SK-N-SH (cell line): ENCODE data around the gene SLC38A2. TPM values are rescaled to one million over a fixed set of nuclear protein-coding genes. Genes with fewer than 3 reads are reported as not detected.

Experiments
- CTCF ChIA-PET: fragments of 300-600, 350-600 bp; formaldehyde crosslinking; extraction: SDS; loops from one replicate; lab custom pipeline; 2021; lab: Yijun Ruan, JAX
- POLR2A ChIA-PET: fragments of 350-600 bp; sonication (Branson Sonifier 250); formaldehyde crosslinking; extraction: SDS; loops from one replicate; lab custom pipeline; 2020; ENCODE audit warnings: antibody characterized with exemption, inconsistent platforms; lab: Yijun Ruan, JAX
- DNase-seq: peaks from one replicate; pipeline ENCODE4 v3.0.0; 2012
- H2AFZ ChIP-seq: fragments of 200-600 bp; sonication (generic); 2 replicates; pipeline ENCODE4 v1.8.1; 2016; ENCODE audit warnings: antibody characterized with exemption, mild to moderate bottlenecking, low read depth
- H3F3A ChIP-seq: fragments of 200-600 bp; sonication (generic); replicated peaks from 2 replicates; pipeline ENCODE3; 2016; ENCODE audit warnings: antibody characterized with exemption, mild to moderate bottlenecking; ENCODE audit not compliant: insufficient read depth
- H3K27ac ChIP-seq, 2 experiments: fragments of 200-500 bp in 1 of 2; fragments of 200-600 bp in 1 of 2; sonication (Bioruptor generic) in 1 of 2; sonication (generic), shearing (Covaris generic) in 1 of 2; 2 replicates each; pipeline versions ENCODE4 v1.5.1 to v1.6.1; 2014 to 2016; ENCODE audit warnings: low read depth in 2 of 2, inconsistent platforms in 1 of 2, low read length in 1 of 2, mild to moderate bottlenecking in 1 of 2, mixed read lengths in 1 of 2
- H3K27me3 ChIP-seq: fragments of 200-600 bp; sonication (generic), shearing (Covaris generic); 2 replicates; pipeline ENCODE4 v1.6.1; 2016; ENCODE audit warnings: mixed run types; ENCODE audit not compliant: insufficient read depth
- H3K36me3 ChIP-seq, 2 experiments: fragments of 200-500 bp in 1 of 2; fragments of 200-600 bp in 1 of 2; sonication (Bioruptor generic) in 1 of 2; sonication (generic) in 1 of 2; replicated peaks in 1 of 2; 2 replicates each; pipeline versions ENCODE3 to v1.5.1; 2014 to 2016; ENCODE audit warnings: low read length in 1 of 2, mild to moderate bottlenecking in 1 of 2; ENCODE audit not compliant: insufficient read depth in 2 of 2, control insufficient read depth in 1 of 2
- H3K4me1 ChIP-seq, 2 experiments: fragments of 200-500 bp in 1 of 2; fragments of 200-600 bp in 1 of 2; sonication (Bioruptor generic) in 1 of 2; sonication (generic), shearing (Covaris generic) in 1 of 2; 2 replicates each; pipeline versions ENCODE4 v1.5.1 to v1.6.1; 2014 to 2016; ENCODE audit warnings: low read depth in 1 of 2, low read length in 1 of 2, mixed run types in 1 of 2; ENCODE audit not compliant: insufficient read depth in 2 of 2, control insufficient read depth in 1 of 2
- H3K4me2 ChIP-seq: fragments of 200-600 bp; sonication (generic), shearing (Covaris generic); 2 replicates; pipeline ENCODE4 v1.6.1; 2017; ENCODE audit warnings: mixed run types
- H3K4me3 ChIP-seq, 2 experiments: fragments of 200-500 bp in 1 of 2; fragments of 200-600 bp in 1 of 2; sonication (Bioruptor generic) in 1 of 2; sonication (generic), shearing (Covaris generic) in 1 of 2; 2 replicates each; pipeline versions ENCODE4 v1.5.1 to v1.8.1; 2014 to 2016; ENCODE audit warnings: low read depth in 2 of 2, inconsistent platforms in 1 of 2, low read length in 1 of 2, mild to moderate bottlenecking in 1 of 2, mixed read lengths in 1 of 2, moderate library complexity in 1 of 2
- H3K79me2 ChIP-seq: fragments of 200-600 bp; sonication (generic); 2 replicates; pipeline ENCODE4 v1.8.1; 2017; ENCODE audit warnings: mild to moderate bottlenecking; ENCODE audit not compliant: insufficient read depth
- H3K9ac ChIP-seq: fragments of 200-600 bp; sonication (generic); 2 replicates; pipeline ENCODE4 v1.6.1; 2017; ENCODE audit warnings: mixed run types
- H3K9me2 ChIP-seq: fragments of 200-600 bp; sonication (generic); 2 replicates; pipeline ENCODE4 v1.6.1; 2017; ENCODE audit warnings: mixed run types
- H3K9me3 ChIP-seq: fragments of 200-600 bp; sonication (generic); 2 replicates; pipeline ENCODE4 v1.6.1; 2017; ENCODE audit warnings: mixed run types, mild to moderate bottlenecking, moderate library complexity
- H4K20me1 ChIP-seq: fragments of 200-600 bp; sonication (generic); 2 replicates; pipeline ENCODE4 v1.6.1; 2017; ENCODE audit warnings: mild to moderate bottlenecking, mixed run types; ENCODE audit not compliant: insufficient read depth
- ELF1 ChIP-seq: IDR thresholded peaks from 2 replicates; pipeline ENCODE4 v1.4.0; 2012
- EP300 ChIP-seq, 2 experiments: IDR thresholded peaks; 2 replicates each; pipeline versions ENCODE4 v1.4.0 to v1.6.1; 2012; ENCODE audit warnings: borderline replicate concordance in 1 of 2, low read depth in 1 of 2, low read length in 1 of 2
- FOSL2 ChIP-seq: IDR thresholded peaks from 2 replicates; pipeline ENCODE4 v1.4.0; 2012; ENCODE audit warnings: low read depth, mild to moderate bottlenecking, moderate library complexity, borderline replicate concordance
- FOXM1 ChIP-seq: IDR thresholded peaks from 2 replicates; pipeline ENCODE4 v1.4.0; 2012; ENCODE audit warnings: low read depth, mild to moderate bottlenecking
- GABPA ChIP-seq: IDR thresholded peaks from 2 replicates; pipeline ENCODE4 v1.4.0; 2012; ENCODE audit warnings: low read depth, mild to moderate bottlenecking
- GATA2 ChIP-seq: sonication (generic); formaldehyde crosslinking; IDR thresholded peaks from 2 replicates; pipeline ENCODE4 v1.5.0; 2020; ENCODE audit warnings: mild to moderate bottlenecking, missing genetic modification reagents
- MXI1 ChIP-seq: IDR thresholded peaks from 2 replicates; pipeline ENCODE4 v1.6.1; 2012; ENCODE audit warnings: mild to moderate bottlenecking, low read depth, low read length, improper control_type of control experiment
- NRF1 ChIP-seq: IDR thresholded peaks from 2 replicates; pipeline ENCODE4 v1.6.1; 2012; ENCODE audit warnings: low read depth, mild to moderate bottlenecking, low read length
- RCOR1 ChIP-seq: fragments of 150-350 bp; IDR thresholded peaks from 2 replicates; pipeline ENCODE4 v1.6.1; 2017; ENCODE audit warnings: antibody characterized with exemption, low read length
- REST ChIP-seq: IDR thresholded peaks from 2 replicates; pipeline ENCODE4 v1.6.1; 2012; ENCODE audit warnings: mild to moderate bottlenecking, low read depth, low read length, moderate library complexity
- RFX5 ChIP-seq: IDR thresholded peaks from 2 replicates; pipeline ENCODE4 v1.6.1; 2012; ENCODE audit warnings: mild to moderate bottlenecking, improper control_type of control experiment, low read length
- RXRA ChIP-seq: IDR thresholded peaks from 2 replicates; pipeline ENCODE4 v1.4.0; 2012; ENCODE audit warnings: low read depth, mild to moderate bottlenecking, borderline replicate concordance
- SMC3 ChIP-seq: IDR thresholded peaks from 2 replicates; pipeline ENCODE4 v1.6.1; 2012; ENCODE audit warnings: low read depth, low read length, improper control_type of control experiment
- TAF1 ChIP-seq: IDR thresholded peaks from 2 replicates; pipeline ENCODE4 v1.6.1; 2012; ENCODE audit warnings: low read depth, mild to moderate bottlenecking, low read length, moderate library complexity, borderline replicate concordance
- TEAD4 ChIP-seq: IDR thresholded peaks from 2 replicates; pipeline ENCODE4 v1.4.0; 2012; ENCODE audit warnings: mild to moderate bottlenecking, borderline replicate concordance; ENCODE audit not compliant: insufficient read depth
- ZBTB33 ChIP-seq: IDR thresholded peaks from 2 replicates; pipeline ENCODE4 v1.4.0; 2012; ENCODE audit warnings: low read depth, borderline replicate concordance
- WGBS: methylation state at CpG from one replicate; pipeline ENCODE4 v1.1.6; 2017; ENCODE audit warnings: low lambda C conversion rate; 5-methylcytosine and 5-hydroxymethylcytosine counted together
- polyA plus RNA-seq, 3 experiments: library from polyadenylated mRNA; depleted of rRNA; stranded (reverse); fragments of >200 nt; gene quantifications; 2 replicates each; pipeline ENCODE4 v1.2.3, GENCODE V29; 2012
- TF ChIP-seq, protein P1 (sequence below): fragments of 200-600 bp; sonication (generic); IDR thresholded peaks from 2 replicates; pipeline ENCODE4 v1.6.1; 2017; ENCODE audit warnings: antibody characterized with exemption, mild to moderate bottlenecking, moderate library complexity
- TF ChIP-seq, protein P2 (sequence below): fragments of 150-350 bp; IDR thresholded peaks from 2 replicates; pipeline ENCODE4 v1.6.1; 2016; ENCODE audit warnings: mild to moderate bottlenecking, low read depth, low read length

The SLC38A2 gene
- polyA plus RNA-seq, 1 of the 3 experiments (the other 2 are of a cell fraction): 135 TPM

- Histone ChIP-seq H3K79me2 (no peaks in the 10 kb centered on the region), H3K27me3 (no peaks in the 10 kb centered on the region), H3K27ac (peak overlapping the region in 1 of 2 experiments; percentile 45; a peak in 1 of 4 replicates), H3K9ac (no peak overlapping the region)
- TF ChIP-seq MXI1 (no peak), REST (no peak), ZBTB33 (no peak), FOSL2 (no peak), SMC3 (no peak), ELF1 (no peak), GABPA (no peak), RCOR1 (no peak), FOXM1 (no peak), GATA2 (CRISPR knock-in tag) (no peak), NRF1 (no peak), EP300 (IDR thresholded peaks at IDR 0.05; ENCODE audit: borderline replicate concordance in 1 of 2, low read depth in 1 of 2, low read length in 1 of 2) (no peak), RFX5 (no peak), RXRA (no peak), TEAD4 (no peak), TAF1 (no peak)
- TF ChIP-seq, protein P1, sequence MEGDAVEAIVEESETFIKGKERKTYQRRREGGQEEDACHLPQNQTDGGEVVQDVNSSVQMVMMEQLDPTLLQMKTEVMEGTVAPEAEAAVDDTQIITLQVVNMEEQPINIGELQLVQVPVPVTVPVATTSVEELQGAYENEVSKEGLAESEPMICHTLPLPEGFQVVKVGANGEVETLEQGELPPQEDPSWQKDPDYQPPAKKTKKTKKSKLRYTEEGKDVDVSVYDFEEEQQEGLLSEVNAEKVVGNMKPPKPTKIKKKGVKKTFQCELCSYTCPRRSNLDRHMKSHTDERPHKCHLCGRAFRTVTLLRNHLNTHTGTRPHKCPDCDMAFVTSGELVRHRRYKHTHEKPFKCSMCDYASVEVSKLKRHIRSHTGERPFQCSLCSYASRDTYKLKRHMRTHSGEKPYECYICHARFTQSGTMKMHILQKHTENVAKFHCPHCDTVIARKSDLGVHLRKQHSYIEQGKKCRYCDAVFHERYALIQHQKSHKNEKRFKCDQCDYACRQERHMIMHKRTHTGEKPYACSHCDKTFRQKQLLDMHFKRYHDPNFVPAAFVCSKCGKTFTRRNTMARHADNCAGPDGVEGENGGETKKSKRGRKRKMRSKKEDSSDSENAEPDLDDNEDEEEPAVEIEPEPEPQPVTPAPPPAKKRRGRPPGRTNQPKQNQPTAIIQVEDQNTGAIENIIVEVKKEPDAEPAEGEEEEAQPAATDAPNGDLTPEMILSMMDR: no peak
- TF ChIP-seq, protein P2, sequence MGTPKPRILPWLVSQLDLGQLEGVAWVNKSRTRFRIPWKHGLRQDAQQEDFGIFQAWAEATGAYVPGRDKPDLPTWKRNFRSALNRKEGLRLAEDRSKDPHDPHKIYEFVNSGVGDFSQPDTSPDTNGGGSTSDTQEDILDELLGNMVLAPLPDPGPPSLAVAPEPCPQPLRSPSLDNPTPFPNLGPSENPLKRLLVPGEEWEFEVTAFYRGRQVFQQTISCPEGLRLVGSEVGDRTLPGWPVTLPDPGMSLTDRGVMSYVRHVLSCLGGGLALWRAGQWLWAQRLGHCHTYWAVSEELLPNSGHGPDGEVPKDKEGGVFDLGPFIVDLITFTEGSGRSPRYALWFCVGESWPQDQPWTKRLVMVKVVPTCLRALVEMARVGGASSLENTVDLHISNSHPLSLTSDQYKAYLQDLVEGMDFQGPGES: no peak
- TF ChIP-seq, all 33 proteins: peak for 0
- H3K4me2 ChIP-seq: no peak overlapping the region
- no peaks in the 10 kb centered on the region for H4K20me1 ChIP-seq
- no peaks in the 10 kb centered on the region for H3K9me2 ChIP-seq
- peaks cover 6 to 60% of the 10 kb centered on the region in 2 experiments for H3K4me1 ChIP-seq
- H3K9me3 ChIP-seq: no peaks in the 10 kb centered on the region
- H2AFZ ChIP-seq: no peak overlapping the region
- DNase-seq: no peak
- H3K36me3 ChIP-seq: peaks cover 0 to 4% of the 10 kb centered on the region in 2 experiments
- WGBS: 94% methylated on average over 3 of the region's 4 CpGs
- H3F3A ChIP-seq: peaks cover 38% of the 10 kb centered on the region
- ChIA-PET CTCF (no interaction called here), POLR2A (interaction anchor here (1.0 to 1.1 kb wide), 2 partner anchors 19 to 26 kb away, joined by 3 to 4 read pairs; no protein-coding TSS in a partner anchor)
- no peak overlapping the region for H3K4me3 ChIP-seq
Observed at GRCh38 chr12:46390881-46391280, 18.3 kb upstream of the SLC38A2 start.
